Measurements from ENCODE around the gene GPR15.

The GPR15 gene

DNA sequence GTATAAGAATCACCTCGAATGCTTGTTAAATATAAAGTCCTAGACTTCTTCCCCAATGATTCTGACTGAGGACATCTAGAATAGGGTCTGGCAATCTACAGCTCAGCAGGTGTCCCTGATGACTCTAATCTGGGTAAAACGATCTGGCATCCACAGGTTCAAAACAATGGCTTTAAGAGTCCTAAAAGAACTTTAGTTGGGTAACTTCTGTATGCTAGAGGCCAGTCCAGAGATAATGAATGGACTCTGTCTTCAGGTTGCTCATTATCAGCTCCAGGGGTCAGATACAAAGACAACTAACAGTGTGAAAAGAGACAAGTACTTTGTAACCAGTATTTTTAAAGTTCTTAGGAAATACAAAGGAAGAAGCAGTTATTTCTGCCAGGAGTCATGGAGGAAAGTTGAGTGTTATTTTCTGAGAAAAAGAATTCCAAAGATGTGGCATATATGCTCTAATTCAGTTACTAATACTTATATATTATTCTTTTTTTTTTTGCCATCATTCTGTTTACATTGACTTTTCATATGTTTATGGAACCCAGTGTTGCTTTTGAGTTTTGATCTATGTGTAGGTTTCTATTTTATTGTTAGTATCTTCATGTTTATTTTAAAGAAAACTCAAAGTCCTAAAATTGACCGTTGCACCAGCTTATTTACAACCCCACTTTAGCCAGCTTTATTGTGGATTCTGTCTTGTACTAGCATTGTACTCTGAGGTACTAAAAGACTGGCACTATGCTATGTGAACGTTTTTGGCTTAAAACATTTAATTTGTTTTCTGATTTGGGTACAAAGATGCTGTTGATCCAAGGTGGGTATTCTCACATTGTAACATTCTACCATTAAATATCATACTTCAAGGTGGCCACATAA is 3.1 kb upstream of the GPR15 start:
- TF ChIP-seq, protein P1, sequence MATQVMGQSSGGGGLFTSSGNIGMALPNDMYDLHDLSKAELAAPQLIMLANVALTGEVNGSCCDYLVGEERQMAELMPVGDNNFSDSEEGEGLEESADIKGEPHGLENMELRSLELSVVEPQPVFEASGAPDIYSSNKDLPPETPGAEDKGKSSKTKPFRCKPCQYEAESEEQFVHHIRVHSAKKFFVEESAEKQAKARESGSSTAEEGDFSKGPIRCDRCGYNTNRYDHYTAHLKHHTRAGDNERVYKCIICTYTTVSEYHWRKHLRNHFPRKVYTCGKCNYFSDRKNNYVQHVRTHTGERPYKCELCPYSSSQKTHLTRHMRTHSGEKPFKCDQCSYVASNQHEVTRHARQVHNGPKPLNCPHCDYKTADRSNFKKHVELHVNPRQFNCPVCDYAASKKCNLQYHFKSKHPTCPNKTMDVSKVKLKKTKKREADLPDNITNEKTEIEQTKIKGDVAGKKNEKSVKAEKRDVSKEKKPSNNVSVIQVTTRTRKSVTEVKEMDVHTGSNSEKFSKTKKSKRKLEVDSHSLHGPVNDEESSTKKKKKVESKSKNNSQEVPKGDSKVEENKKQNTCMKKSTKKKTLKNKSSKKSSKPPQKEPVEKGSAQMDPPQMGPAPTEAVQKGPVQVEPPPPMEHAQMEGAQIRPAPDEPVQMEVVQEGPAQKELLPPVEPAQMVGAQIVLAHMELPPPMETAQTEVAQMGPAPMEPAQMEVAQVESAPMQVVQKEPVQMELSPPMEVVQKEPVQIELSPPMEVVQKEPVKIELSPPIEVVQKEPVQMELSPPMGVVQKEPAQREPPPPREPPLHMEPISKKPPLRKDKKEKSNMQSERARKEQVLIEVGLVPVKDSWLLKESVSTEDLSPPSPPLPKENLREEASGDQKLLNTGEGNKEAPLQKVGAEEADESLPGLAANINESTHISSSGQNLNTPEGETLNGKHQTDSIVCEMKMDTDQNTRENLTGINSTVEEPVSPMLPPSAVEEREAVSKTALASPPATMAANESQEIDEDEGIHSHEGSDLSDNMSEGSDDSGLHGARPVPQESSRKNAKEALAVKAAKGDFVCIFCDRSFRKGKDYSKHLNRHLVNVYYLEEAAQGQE (IDR thresholded peaks at IDR 0.05; ENCODE audit: insufficient read depth in 1 of 2, low read depth in 2 of 2, low read length in 2 of 2) = no peak

DNA sequence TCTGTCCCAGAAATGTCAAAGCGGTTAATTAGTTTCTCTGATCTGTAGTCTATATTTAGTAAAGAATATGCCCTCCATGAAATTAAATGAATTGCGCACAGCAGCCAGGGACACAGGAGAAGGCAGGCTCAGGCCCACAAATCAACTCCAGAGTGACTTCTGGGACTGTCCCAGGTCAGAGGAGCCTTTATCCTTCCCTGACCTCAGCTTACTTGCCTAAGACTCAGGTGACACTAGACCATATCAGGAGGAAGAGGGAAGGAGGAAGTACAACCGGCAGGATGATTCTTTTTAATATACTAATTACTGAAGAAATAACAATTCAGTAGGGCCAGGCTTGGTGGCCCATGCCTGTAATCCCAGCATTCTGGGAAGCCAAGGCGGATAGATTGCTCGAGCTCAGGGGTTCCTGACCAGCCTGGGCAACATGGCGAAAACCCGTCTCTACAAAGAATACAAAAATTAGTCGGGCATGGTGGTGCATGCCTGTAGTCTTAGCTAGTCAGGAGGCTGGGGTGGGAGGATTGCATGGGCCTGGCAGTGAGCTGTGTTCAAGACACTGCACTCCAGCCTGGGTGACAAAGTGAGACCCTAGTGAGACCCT is 1.8 kb upstream of the GPR15 start:
- TF ChIP-seq TAF1 (IDR thresholded peaks at IDR 0.05; ENCODE audit: borderline replicate concordance, insufficient read depth, low read length) = no peak
- no peak for TF ChIP-seq SIN3A (IDR thresholded peaks at IDR 0.05; ENCODE audit: borderline replicate concordance, insufficient read depth, low read length)
- TF ChIP-seq, protein P1 (IDR thresholded peaks at IDR 0.05; ENCODE audit: insufficient read depth in 1 of 2, low read depth in 2 of 2, low read length in 2 of 2) = no peak
- no peak for TF ChIP-seq FOXP2 (optimal IDR thresholded peaks at IDR 0.05; ENCODE audit: borderline replicate concordance, extremely low read depth, extremely low read length, insufficient read depth)
- TF ChIP-seq POLR2AphosphoS5 (IDR thresholded peaks at IDR 0.05; ENCODE audit: low read depth, low read length) = no peak

DNA sequence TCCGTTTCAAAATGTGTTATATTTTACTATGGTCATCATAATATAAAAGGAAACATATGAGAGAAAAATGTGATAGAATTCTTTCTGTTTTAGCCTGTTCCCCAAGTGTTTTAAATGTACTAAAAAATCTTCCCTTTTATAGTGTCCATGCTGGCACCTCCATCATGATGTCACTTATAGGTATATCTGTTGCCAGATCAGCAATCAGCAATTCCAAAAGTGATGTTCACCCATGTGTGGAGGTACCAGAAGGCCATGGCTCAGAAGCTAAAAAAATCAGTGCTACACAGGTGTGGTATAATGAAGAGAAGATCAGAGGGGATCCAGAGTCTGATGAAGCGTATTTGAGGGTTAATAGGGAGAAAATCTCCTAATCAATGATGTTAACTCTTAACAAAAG is 1.1 kb upstream of the GPR15 start:
- no peak for TF ChIP-seq FOXP2 (optimal IDR thresholded peaks at IDR 0.05; ENCODE audit: borderline replicate concordance, extremely low read depth, extremely low read length, insufficient read depth)
- TF ChIP-seq SIN3A (IDR thresholded peaks at IDR 0.05; ENCODE audit: borderline replicate concordance, insufficient read depth, low read length) = no peak
- no peak for TF ChIP-seq POLR2AphosphoS5 (IDR thresholded peaks at IDR 0.05; ENCODE audit: low read depth, low read length)
- TF ChIP-seq TAF1 (IDR thresholded peaks at IDR 0.05; ENCODE audit: borderline replicate concordance, insufficient read depth, low read length) = no peak
- TF ChIP-seq, protein P1 (IDR thresholded peaks at IDR 0.05; ENCODE audit: insufficient read depth in 1 of 2, low read depth in 2 of 2, low read length in 2 of 2) = no peak

DNA sequence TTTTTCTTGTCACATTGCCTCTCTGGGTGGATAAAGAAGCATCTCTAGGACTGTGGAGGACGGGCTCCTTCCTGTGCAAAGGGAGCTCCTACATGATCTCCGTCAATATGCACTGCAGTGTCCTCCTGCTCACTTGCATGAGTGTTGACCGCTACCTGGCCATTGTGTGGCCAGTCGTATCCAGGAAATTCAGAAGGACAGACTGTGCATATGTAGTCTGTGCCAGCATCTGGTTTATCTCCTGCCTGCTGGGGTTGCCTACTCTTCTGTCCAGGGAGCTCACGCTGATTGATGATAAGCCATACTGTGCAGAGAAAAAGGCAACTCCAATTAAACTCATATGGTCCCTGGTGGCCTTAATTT is 478 bp downstream of the GPR15 start:
- TF ChIP-seq SIN3A (IDR thresholded peaks at IDR 0.05; ENCODE audit: borderline replicate concordance, insufficient read depth, low read length) = no peak
- no peak for TF ChIP-seq FOXP2 (optimal IDR thresholded peaks at IDR 0.05; ENCODE audit: borderline replicate concordance, extremely low read depth, extremely low read length, insufficient read depth)
- TF ChIP-seq POLR2AphosphoS5 (IDR thresholded peaks at IDR 0.05; ENCODE audit: low read depth, low read length) = no peak
- TF ChIP-seq, protein P1 (IDR thresholded peaks at IDR 0.05; ENCODE audit: insufficient read depth in 1 of 2, low read depth in 2 of 2, low read length in 2 of 2) = no peak
- no peak for TF ChIP-seq TAF1 (IDR thresholded peaks at IDR 0.05; ENCODE audit: borderline replicate concordance, insufficient read depth, low read length)

All from PFSK-1 (cell line).